Measurements from ENCODE around the gene POTEM. TPM values are rescaled to one million over a fixed set of nuclear protein-coding genes. Genes with fewer than 3 reads are reported as not detected.

The POTEM gene
- not detected in 2 replicates for total RNA-seq

DNA sequence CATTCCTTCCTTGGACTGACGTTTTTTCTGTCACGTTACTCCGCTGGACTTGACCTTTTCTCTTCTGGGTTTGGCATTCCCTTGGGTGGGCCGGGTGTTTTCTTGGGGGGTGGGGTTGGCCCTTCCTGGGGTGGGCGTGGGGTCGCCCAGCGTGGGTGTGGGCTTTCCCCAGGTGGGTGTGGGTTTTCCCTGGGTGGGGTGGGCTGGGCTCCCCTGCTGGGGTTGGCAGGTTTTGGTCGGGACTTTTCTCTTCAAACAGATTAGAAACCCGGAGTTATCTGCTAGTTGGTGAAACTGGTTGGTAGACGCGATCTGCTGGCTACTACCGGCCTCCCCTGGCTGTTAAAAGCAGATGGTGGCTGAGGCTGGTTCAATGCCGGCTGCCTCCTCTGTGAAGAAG is at the start of gene POTEM:
POTEM (plus strand) TSS at position 301 of the 400 bp plus-strand sequence; CDS start at position 353, 52 bp downstream.

Measured in bronchus fibroblast of lung (primary cell).